Hypothalamus (tissue), 51 donors: ENCODE data around the gene EFNA3.
"Not testable (repeated sequence)": the region's sequence is repeated elsewhere in the genome, so short reads cannot be mapped to it uniquely, and the experiment has no call there.

ENCODE experiments used
- DNase-seq, 51 donors: peaks; one replicate each; lab custom pipeline; 2025; lab: John Stamatoyannopoulos, UW

EFNA3 gene

DNA sequence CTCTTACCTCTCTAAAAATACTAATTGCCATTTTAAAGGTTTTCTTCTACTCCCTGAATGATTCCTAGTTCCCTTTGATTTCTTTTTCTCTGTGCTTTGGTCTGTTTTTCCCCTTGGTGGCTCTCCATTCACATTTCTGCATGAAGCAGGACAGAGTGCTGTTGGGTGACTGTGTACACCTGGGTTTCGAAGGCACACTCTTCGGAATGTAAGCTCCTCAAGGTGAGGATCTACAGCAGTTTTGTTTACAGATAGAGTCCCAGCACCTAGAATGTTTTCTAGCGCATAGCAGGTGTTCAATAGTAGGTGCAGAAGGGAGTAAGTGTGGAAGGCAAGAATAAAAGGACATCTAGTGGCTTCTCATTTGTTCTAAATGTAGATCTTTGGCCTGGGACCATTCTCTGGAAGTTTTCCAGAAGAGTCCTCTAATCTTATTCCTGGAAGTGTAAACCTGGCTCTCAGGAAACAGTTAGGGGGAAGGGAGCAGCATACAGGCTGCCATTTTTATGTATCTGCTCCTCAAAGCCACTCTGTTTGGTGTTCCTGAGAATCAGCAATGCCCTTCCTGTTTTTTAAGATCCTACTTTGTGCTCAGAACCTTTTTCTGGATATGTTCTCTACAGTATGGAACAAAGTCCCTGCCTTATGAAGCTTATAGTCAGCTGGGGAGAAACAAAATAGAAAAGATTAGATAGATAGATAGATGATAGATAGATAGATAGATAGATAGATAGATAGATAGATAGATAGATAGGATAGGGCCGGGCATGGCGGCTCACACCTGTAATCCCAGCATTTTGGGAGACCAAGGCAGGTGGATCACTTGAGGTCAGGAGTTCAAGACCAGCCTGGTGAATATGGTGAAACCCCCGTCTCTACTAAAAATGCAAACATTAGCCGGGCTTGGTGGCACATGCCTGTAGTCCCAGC is 26.2 kb downstream of the EFNA3 start:
- DNase-seq = no peak

GRCh38 chr1:155105604-155106011 is 27.0 kb downstream of the EFNA3 start:
- DNase-seq = no peak

GRCh38 chr1:155106862-155107261 is 28.2 kb downstream of the EFNA3 start:
- no peak for DNase-seq

- no peak for DNase-seq
Observed at GRCh38 chr1:155107309-155108264, 28.9 kb downstream of the EFNA3 start.

DNA sequence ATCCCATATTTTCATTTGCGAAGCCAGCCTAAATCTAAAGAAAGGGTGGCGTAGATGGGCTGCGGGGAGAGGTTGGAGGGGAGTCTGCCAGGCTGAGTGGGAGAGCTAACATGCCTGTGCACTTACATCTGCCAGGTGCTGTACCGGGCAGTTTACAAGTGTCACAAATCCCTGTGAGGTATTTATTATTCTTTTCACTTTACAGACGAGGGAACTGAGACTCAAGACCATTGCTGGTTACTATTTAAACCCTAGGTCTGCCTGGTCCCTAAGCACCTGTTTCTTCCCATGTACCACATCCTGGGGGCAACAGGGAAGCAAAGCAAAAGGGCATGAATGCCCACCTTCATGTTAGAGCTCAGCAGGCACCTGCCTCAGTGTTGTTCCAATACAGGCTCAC is 29.7 kb downstream of the EFNA3 start:
- no peak for DNase-seq

- DNase-seq = no peak
Observed at GRCh38 chr1:155110381-155110780, 31.7 kb downstream of the EFNA3 start.

DNA sequence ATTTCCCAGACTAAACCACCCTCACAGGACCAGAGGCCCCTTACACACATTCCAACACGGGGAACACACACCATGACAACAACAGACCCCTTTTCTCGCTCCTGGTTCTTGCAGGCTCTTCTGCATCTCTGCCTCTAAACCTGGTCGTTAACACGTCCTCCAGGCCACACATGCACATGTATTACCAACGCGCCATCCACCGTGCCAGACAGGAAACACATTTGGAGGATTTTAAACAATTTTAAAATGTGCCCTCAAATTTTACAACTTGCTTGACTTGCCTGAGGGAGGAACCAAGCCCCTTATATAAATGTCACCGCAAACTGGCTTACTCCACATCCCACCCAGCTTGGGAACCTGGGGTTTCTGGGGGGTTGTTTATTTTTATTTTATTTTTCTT is 32.2 kb downstream of the EFNA3 start:
- no peak for DNase-seq

DNA sequence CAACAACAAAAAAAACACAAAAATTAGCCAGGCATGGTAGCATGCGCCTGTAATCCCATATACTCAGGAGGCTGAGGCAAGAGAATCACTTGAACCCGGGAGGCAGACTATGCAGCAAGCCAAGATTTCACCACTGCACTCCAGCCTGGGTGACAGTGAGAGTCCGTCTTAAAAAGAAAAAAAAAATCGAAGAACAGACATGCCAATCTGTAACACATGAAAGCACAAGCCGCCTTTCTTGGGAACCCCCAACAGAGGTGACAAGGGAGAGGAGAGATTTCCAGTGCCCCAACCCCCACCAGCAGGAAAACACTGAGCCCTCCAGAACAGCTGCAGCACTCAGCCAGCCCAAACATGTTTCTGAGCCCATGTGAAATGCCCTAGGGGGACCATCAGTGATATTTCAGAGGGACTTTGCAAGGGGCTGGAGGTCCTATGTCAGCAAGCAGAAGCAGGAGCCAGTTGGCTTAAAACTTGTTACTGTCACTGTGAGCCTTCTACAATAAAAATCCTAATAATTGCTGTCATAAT is 34.9 kb downstream of the EFNA3 start:
- no peak for DNase-seq

DNA sequence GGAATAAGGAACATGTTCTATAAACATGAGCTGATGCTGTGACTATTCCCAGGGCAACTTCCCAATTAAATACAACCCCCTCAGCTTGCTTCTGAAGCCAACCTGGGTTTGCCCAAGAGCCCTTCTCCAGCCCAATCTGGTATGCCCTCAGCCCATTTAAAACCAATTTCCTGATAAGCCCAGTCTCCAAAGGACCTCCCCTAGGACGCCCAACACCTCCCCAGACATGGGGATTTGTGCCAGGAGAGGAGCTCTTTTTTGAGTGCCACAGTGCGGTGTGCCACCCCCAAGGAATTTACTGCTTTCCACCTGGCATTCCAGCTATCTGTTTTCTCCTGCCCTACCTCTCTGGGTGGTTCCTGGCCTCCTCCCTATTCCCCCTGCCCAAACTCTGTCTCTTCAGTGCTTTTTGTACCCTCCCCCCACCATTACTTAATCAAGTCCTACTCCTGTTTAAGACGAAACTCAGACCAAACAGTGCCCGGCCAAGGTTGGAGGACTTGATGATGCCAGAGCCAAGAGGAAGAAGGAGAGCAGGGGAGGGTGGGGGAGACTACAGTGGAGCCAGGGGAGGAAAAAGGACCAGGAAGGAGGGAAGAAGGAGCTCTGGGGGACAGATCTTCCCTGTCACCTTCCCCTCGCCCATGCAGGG is 37.6 kb downstream of the EFNA3 start:
- no peak for DNase-seq

- no peak for DNase-seq
Observed at GRCh38 chr1:155117610-155118009, 39.0 kb downstream of the EFNA3 start.

GRCh38 chr1:155118090-155118489 is 39.5 kb downstream of the EFNA3 start:
- DNase-seq = not testable (repeated sequence)

GRCh38 chr1:155120253-155120652 is 41.6 kb downstream of the EFNA3 start:
- DNase-seq = no peak

GRCh38 chr1:155121249-155121648 is 42.6 kb downstream of the EFNA3 start:
- DNase-seq = no peak

GRCh38 chr1:155122308-155122707 is 43.7 kb downstream of the EFNA3 start:
- DNase-seq = no peak

GRCh38 chr1:155123801-155124200 is 45.2 kb downstream of the EFNA3 start:
- no peak for DNase-seq

DNA sequence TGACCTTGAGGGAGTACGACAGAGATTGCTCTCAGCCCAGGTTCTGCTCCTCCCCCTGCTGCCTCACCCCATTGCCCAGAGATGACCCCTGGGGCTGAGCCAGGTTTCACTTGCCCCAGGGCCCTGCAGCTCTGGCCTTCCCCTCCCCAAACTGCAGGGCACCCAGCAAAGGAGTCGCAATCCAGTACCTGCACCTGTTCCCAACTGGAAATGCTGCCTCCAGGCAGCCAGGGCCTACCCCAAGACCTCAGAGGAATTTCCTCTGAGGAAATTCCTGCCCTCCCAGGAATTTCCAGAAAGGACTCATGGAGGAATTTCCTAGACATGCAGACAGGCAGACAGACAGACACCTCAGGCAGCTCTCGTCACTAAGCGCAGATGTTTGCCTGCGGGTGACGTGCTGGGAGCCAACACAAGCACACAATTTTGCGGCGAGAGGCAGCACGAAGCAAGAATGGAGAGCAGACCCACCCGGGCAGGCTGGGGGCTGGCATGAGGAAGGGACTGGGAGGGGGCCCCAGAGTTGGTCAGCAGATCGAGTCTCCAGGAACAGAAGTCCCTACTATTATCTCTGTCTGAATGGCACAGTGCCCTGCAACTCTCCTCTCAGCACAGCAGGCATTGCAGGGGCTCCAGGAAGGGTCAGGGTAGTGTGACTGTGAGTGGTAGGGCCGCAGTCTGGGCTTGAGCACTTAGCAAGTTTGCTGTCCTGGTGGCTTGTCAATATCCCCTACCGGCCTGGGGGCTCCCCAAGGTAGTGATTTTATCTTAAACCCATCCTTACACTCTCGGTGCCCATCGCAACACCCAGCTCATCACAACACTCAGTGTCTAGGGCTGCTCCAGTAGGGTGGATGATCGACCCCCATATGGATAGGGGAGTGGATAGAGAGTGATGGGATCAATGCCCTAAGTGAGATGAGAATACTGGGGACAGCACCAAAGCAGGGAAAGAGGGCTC is 46.1 kb downstream of the EFNA3 start:
- no peak for DNase-seq

DNA sequence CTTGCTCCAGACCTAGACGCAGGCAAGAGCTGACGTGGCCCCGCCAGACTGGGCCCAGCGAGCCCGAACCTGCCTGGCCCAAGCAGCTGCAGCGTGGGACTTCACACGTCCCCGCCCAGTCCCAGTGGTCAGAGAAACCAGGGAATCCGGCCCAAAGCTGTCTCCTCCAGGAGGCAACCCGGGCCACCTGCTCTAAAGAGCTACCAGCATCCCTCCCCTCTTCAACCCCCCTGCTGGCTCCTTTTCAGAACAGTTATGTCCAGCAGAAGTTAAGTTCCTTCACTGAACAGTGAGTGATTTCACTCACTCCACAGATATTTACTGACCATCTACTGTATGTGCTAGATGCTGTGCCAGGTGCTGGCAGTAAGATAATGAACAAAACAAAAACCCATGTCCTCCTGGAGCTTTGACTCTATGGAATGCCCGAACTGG is 46.9 kb downstream of the EFNA3 start:
- DNase-seq = peak in 4 of 51 donors; percentile 8 to 43 (median 18)

- peak in 49 of 51 donors; percentile 29 to 88 (median 68) for DNase-seq
Observed at GRCh38 chr1:155125946-155126555, 47.4 kb downstream of the EFNA3 start.
